ENCODE measurements around the gene CALML5. TPM values are rescaled to one million over a fixed set of nuclear protein-coding genes. Genes with fewer than 3 reads are reported as not detected.

Gene CALML5
- total and polyA plus RNA-seq, 2 donors (not counting 1 experiment from before 2014, with no cell fraction given), result not detected

DNA sequence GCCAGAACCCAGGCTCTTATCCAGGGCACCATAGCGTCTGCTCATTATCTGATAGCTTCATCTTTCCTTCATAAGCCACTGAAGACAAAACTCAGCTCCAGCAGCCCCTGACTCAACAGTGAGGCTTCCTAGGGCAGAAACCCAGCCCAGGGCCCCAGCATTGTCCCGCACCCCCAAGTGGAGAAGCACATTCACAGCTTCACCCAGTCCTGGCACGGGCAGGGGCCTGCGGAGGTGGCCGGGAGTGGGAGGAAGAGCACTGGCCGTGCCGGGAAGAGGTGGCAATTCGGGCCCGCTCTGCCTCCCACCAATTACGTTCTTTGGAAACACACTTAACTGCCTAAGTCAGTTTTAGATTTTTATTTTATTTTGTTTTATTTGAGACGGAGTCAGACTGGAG lies 10.3 kb upstream of the CALML5 start:
- Histone ChIP-seq H3K27ac (ENCODE audit: insufficient read depth, low read length) (no peak overlapping the region), H3K9ac (ENCODE audit: insufficient read depth, low read length) (no peak overlapping the region), H4K20me1 (ENCODE audit: control insufficient read depth, extremely low read depth, insufficient read depth, low read length) (no peaks in the 10 kb centered on the region), H3K36me3 (ENCODE audit: control insufficient read depth, insufficient read depth, low read length) (no peaks in the 10 kb centered on the region), H3K79me2 (ENCODE audit: control insufficient read depth, insufficient read depth, low read length) (no peaks in the 10 kb centered on the region), H2AFZ (ENCODE audit: low read length) (no peak overlapping the region), H3K27me3 (ENCODE audit: control insufficient read depth, insufficient read depth, low read length) (peaks cover 3% of the 10 kb centered on the region), H3K4me2 (ENCODE audit: extremely low read depth, insufficient read depth, low read length) (no peak overlapping the region), H3K4me1 (ENCODE audit: control insufficient read depth, extremely low read depth, insufficient read depth, low read length) (no peaks in the 10 kb centered on the region), H3K4me3 (replicated peaks in 1 of 4; ENCODE audit: control extremely low read depth in 1 of 4, insufficient read depth in 1 of 4, low read depth in 3 of 4, low read length in 4 of 4) (no peak overlapping the region), H3K9me3 (ENCODE audit: control insufficient read depth, insufficient read depth, low read depth, low read length) (no peaks in the 10 kb centered on the region)
- DNase-seq (ENCODE audit: low read depth in 2 of 2), result no peak
- TF ChIP-seq EZH2 (IDR thresholded peaks at IDR 0.05; ENCODE audit: low read length, missing control alignments), result no peak
- TF ChIP-seq, protein P1, sequence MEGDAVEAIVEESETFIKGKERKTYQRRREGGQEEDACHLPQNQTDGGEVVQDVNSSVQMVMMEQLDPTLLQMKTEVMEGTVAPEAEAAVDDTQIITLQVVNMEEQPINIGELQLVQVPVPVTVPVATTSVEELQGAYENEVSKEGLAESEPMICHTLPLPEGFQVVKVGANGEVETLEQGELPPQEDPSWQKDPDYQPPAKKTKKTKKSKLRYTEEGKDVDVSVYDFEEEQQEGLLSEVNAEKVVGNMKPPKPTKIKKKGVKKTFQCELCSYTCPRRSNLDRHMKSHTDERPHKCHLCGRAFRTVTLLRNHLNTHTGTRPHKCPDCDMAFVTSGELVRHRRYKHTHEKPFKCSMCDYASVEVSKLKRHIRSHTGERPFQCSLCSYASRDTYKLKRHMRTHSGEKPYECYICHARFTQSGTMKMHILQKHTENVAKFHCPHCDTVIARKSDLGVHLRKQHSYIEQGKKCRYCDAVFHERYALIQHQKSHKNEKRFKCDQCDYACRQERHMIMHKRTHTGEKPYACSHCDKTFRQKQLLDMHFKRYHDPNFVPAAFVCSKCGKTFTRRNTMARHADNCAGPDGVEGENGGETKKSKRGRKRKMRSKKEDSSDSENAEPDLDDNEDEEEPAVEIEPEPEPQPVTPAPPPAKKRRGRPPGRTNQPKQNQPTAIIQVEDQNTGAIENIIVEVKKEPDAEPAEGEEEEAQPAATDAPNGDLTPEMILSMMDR (conservative IDR thresholded peaks at IDR 0.05 in 1 of 2, IDR thresholded peaks at IDR 0.05 in 1 of 2; ENCODE audit: low read depth in 1 of 2, low read length in 2 of 2), result no peak

DNA sequence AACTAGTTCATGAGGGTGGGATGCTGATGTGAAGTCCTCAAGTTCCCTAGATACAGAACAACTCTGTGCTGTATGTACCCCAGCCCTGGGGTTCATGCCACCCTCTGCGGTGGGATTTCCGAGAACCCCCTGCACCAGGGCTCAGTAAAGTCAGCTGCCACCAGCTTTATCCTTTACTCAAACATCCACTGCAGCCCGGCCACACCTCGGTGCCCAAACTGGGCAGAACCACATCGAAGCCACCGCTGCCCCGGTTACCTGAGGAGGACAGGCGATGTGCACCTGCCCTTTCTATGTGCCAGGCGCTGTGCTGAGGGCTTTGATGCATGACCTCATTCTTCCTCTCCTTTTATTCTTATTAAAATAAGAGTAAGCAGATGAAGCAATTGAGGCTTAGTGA lies 9.9 kb upstream of the CALML5 start:
- DNase-seq (ENCODE audit: low read depth in 2 of 2), result no peak
- Histone ChIP-seq H3K9me3 (ENCODE audit: control insufficient read depth, insufficient read depth, low read depth, low read length) (no peaks in the 10 kb centered on the region), H3K36me3 (ENCODE audit: control insufficient read depth, insufficient read depth, low read length) (no peaks in the 10 kb centered on the region), H3K4me1 (ENCODE audit: control insufficient read depth, extremely low read depth, insufficient read depth, low read length) (no peaks in the 10 kb centered on the region), H3K9ac (ENCODE audit: insufficient read depth, low read length) (no peak overlapping the region), H3K79me2 (ENCODE audit: control insufficient read depth, insufficient read depth, low read length) (no peaks in the 10 kb centered on the region), H3K4me3 (replicated peaks in 1 of 4; ENCODE audit: control extremely low read depth in 1 of 4, insufficient read depth in 1 of 4, low read depth in 3 of 4, low read length in 4 of 4) (no peak overlapping the region), H3K27me3 (ENCODE audit: control insufficient read depth, insufficient read depth, low read length) (peaks cover 7% of the 10 kb centered on the region), H4K20me1 (ENCODE audit: control insufficient read depth, extremely low read depth, insufficient read depth, low read length) (no peaks in the 10 kb centered on the region), H2AFZ (ENCODE audit: low read length) (no peak overlapping the region), H3K27ac (ENCODE audit: insufficient read depth, low read length) (no peak overlapping the region), H3K4me2 (ENCODE audit: extremely low read depth, insufficient read depth, low read length) (no peak overlapping the region)
- no peak for TF ChIP-seq EZH2 (IDR thresholded peaks at IDR 0.05; ENCODE audit: low read length, missing control alignments)
- TF ChIP-seq, protein P1 (conservative IDR thresholded peaks at IDR 0.05 in 1 of 2, IDR thresholded peaks at IDR 0.05 in 1 of 2; ENCODE audit: low read depth in 1 of 2, low read length in 2 of 2), result no peak

DNA sequence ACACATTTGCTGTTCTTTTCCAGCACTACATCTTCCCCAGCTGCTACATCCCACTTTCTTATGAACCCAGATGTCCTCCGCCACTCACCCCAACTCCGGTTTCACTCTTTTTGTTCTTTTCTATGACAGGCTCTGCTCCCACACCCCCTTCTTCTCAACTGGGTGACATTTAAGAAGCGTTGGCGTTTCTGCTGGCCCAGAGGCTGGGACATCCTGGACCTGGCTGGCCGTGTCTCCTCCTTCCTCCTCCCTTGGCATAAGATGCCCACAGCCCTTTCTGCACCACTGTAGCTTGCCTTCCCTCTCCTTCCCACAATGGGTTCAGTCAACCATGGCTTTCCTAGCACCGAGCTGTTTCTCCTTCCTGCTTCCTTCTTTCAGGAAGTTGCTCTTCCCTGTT lies 9.4 kb upstream of the CALML5 start:
- no peaks in the 10 kb centered on the region for H4K20me1 ChIP-seq (ENCODE audit: control insufficient read depth, extremely low read depth, insufficient read depth, low read length)
- H3K36me3 ChIP-seq (ENCODE audit: control insufficient read depth, insufficient read depth, low read length), result no peaks in the 10 kb centered on the region
- no peak overlapping the region for H2AFZ ChIP-seq (ENCODE audit: low read length)
- no peak overlapping the region for H3K4me2 ChIP-seq (ENCODE audit: extremely low read depth, insufficient read depth, low read length)
- DNase-seq (ENCODE audit: low read depth in 2 of 2), result no peak
- no peak overlapping the region for H3K27ac ChIP-seq (ENCODE audit: insufficient read depth, low read length)
- TF ChIP-seq, protein P1 (conservative IDR thresholded peaks at IDR 0.05 in 1 of 2, IDR thresholded peaks at IDR 0.05 in 1 of 2; ENCODE audit: low read depth in 1 of 2, low read length in 2 of 2), result no peak
- TF ChIP-seq EZH2 (IDR thresholded peaks at IDR 0.05; ENCODE audit: low read length, missing control alignments), result no peak
- H3K4me1 ChIP-seq (ENCODE audit: control insufficient read depth, extremely low read depth, insufficient read depth, low read length), result no peaks in the 10 kb centered on the region
- no peaks in the 10 kb centered on the region for H3K9me3 ChIP-seq (ENCODE audit: control insufficient read depth, insufficient read depth, low read depth, low read length)
- H3K9ac ChIP-seq (ENCODE audit: insufficient read depth, low read length), result no peak overlapping the region
- peaks cover 12% of the 10 kb centered on the region for H3K27me3 ChIP-seq (ENCODE audit: control insufficient read depth, insufficient read depth, low read length)
- no peak overlapping the region for H3K4me3 ChIP-seq (replicated peaks in 1 of 4; ENCODE audit: control extremely low read depth in 1 of 4, insufficient read depth in 1 of 4, low read depth in 3 of 4, low read length in 4 of 4)
- H3K79me2 ChIP-seq (ENCODE audit: control insufficient read depth, insufficient read depth, low read length), result no peaks in the 10 kb centered on the region
